ENCODE results near the gene RALB.
"Not testable (repeated sequence)": the region's sequence is repeated elsewhere in the genome, so short reads cannot be mapped to it uniquely, and the experiment has no call there.

The RALB gene

DNA sequence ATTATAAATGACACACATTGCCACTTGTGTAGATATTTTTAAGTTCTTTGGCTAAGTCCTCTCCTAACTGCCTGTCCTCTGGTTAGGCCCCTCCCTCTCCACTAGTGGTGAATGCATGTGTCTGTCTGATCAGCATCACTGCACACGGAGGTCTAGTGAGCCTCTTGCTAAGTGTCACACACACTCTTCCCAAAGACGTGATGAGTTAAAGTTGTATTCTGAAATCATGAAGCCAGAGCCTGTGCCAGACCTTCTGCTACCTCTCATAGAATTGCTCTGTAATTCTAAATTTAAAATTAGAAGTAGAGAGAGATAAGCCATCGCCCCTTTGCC lies 41.3 kb downstream of the RALB start:
- DNase-seq (ENCODE audit: low spot score), result no peak

DNA sequence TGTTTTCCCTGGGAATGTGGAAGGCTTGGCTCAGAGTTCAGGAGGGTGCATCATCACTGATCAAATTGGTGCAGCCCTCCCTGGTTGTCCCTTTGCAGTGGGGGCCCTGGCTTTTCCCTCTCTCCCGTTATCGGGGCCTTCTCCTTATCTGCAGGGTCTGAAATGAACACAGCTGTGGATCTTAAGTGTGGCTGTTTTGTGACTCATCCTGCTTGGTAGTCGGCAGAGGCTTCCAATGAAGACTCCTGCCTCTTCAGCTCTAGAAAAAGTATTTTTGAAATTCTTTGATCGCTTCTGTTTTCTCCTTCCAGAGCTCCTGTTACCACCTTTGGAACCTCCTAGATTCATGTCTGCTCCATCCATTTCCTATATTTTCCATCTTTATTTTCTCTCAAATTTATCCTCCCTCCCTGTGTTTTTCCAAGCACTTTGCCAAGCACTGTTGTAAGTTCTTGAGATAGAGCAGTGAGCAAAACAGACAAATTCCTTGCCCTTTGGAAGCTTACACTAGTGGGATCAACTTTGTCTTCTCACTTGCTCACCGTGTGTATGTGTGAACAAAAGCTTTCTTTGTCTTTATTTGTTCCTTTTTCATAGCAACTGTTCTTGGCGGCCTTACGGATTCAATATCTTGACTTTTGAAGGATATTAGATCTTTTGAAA lies 45.7 kb downstream of the RALB start:
- no peak for DNase-seq (ENCODE audit: low spot score)

DNA sequence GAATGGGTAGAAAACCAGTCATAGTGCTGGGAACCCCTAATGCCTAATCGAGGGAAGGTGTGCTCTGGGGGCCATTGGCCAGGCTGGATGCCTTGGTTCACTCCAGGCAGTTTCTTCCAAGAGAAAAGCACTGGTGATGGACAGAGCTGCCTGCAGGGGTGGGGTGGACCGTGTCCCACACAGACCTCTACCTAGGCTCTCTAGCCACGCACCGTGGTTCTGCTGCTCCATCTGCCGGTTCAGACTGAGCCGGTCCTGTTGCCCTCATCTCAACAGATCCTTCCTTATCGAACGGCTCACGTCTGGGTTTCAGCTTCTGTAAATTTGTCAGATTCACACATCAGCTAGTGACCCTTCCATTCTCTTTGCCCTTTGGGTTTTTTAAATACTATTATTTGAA lies 46.4 kb downstream of the RALB start:
- no peak for DNase-seq (ENCODE audit: low spot score)

GRCh38 chr2:120299561-120299960 lies 46.9 kb downstream of the RALB start:
- no peak for DNase-seq (ENCODE audit: low spot score)

DNA sequence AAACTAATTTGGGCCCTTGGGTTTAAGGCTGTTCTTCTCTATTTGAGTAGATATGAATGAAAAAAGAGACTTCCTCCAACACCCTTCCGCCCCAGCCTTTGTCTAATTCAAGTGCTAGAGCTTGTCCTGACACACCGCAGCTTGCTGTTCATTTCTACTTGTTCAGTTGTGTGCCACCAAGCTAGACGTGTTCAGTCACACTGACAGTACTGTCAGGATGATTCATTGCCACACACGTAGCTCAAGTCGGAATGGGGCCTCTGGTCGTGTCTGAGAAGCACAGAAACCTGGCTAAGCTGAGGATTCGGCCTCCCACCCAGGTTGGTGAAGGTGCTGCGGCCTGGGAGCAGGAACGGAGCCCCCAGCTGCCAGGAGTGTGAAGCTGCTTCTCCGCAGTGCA lies 47.7 kb downstream of the RALB start:
- no peak for DNase-seq (ENCODE audit: low spot score)

DNA sequence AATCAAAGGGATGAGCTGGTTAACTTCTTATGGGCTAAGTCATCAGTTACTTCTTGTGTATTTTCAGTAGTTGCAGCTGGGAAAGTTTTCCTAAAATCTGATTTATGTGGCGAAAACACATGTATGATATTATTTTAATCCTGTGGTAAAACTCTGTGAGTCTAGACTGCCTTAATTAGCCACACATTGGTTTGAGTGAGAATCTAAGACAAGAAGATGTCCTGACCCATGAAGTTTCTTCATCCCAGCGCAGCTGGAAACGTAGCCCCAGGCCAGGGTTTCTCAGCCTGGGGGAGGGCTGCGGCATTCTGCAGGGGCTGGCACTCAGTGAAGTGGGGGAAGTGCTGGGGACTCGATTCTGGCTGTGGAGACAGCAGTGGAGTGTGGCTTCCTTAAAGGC lies 48.6 kb downstream of the RALB start:
- no peak for DNase-seq (ENCODE audit: low spot score)

DNA sequence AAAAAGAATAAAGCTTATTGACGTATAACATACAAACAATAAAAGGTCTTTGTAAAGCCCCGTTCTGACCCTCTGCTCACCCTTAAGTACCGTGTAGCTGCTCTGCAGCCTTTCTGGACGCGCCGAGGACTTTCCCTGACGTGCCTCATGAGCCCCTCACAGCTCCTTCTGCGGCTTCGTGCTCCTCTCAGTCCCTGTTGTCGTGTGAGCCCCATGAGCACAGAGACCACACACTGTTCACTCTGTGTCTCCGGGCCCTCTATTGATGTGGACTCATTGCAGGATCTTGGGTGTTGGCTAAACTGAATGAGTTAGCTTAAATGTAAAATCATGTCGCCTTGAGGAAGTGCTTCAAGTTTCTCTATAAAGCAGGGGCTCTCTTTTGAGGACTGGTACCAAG lies 49.6 kb downstream of the RALB start:
- no peak for DNase-seq (ENCODE audit: low spot score)

DNA sequence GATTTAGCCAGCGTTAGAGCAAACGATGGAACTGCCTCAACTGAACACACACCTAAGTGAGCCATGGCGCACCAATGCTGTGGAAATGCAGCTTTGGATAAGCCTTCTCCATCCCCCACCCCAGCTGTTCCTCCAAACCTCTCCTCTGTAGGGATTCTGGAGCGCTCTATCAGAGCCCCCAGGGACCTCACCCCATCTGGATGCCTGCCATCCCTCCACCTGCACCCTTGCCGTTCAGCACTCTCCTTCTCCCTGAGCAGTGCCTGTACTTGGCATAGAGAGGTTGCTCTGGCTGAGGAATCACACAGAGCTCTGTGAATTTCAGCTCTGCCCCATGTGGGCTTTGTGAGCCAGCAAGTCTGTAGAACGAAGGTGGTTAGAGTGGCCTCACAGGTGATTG lies 50.5 kb downstream of the RALB start:
- DNase-seq (ENCODE audit: low spot score), result no peak

DNA sequence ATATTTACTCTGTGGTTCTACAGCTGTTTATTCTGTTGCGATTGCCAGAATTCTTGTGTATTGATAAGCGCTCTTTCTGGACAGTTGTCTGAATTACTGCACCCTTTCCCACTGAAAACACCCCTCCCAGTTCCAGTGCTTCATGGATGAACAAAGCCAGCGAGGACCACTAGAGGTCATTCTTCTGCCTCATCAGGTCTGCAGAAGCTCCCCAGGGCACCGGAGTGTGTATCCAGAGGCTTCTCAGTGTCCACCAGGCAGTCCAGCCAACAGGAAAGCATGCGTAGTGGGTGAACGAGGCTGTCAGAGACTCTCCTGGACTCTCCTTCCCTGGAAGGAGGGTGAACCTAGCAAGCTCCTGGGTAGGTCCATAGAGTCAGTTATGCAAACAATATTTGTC lies 52.6 kb downstream of the RALB start:
- DNase-seq (ENCODE audit: low spot score), result no peak

DNA sequence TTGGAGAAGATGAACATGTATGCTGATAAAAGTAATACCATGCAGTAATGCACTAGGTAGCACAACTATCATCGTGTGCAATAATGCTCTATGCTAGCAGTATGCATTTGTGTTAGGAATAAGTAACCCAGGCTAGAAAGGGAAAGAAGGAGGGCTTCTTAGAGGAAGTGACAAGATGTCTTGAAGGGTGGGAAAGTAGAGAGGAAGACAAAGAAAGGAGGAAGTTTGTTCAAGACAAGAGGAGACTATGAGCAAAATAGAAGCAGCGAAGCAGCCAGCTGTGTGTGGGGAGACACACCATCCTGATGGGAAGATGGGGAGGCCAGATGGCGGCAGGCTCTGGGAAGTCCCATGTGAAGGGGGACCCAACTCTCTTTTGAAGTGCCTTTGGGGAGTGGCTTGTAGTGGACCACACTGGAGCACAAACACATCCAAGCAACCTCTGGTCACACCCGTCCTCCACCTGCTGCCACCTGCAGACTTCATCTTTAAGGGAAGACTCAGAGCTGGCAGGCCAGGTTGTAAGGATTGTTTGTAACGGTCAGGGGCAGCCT lies 53.4 kb downstream of the RALB start:
- DNase-seq (ENCODE audit: low spot score), result no peak

GRCh38 chr2:120307482-120307881 lies 54.8 kb downstream of the RALB start:
- DNase-seq (ENCODE audit: low spot score), result no peak

- no peak for DNase-seq (ENCODE audit: low spot score)
Measured at GRCh38 chr2:120308038-120308910, 55.6 kb downstream of the RALB start.

DNA sequence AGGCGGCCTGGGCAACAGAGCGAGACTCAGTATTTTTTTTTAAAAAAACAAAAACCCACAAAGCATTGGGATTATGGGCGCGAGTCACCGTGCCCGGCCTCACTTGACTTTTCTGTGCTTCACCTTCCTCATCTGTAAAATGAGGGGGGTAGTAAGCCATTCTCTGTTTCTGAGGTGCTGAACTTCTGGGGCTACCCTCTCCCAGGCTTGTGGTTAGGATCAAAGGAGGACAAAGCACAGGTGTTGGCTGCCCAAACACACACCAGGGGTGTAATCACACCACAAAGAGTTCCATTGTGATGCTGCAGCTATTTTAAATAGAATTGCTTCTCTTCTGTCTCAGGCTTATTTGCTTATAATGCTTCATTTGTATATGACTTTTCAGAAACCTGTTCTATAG lies 57.5 kb downstream of the RALB start:
- no peak for DNase-seq (ENCODE audit: low spot score)

GRCh38 chr2:120310841-120311240 lies 58.2 kb downstream of the RALB start:
- DNase-seq (ENCODE audit: low spot score), result not testable (repeated sequence)

DNA sequence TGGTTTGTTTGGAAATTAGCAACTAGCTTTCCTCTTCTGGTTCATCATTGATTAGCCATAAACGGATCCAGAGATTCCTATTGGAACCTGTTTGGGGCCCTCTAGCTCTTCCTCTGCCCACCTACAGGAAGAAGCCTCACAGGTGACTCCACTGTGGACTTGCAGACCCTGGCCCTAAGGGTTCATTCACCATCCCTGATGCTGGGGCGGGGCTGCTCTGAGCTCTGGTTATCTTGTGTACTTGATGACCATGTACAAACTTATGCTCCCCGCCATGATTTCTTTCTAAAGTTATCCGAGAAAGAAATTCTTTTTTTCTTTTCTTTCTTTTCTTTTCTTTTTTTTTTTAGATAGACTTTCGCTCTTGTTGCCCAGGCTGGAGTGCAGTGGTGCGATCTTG lies 59.4 kb downstream of the RALB start:
- DNase-seq (ENCODE audit: low spot score), result no peak

GRCh38 chr2:120312860-120313694 lies 60.4 kb downstream of the RALB start:
- peak; percentile 81 for DNase-seq (ENCODE audit: low spot score)

DNA sequence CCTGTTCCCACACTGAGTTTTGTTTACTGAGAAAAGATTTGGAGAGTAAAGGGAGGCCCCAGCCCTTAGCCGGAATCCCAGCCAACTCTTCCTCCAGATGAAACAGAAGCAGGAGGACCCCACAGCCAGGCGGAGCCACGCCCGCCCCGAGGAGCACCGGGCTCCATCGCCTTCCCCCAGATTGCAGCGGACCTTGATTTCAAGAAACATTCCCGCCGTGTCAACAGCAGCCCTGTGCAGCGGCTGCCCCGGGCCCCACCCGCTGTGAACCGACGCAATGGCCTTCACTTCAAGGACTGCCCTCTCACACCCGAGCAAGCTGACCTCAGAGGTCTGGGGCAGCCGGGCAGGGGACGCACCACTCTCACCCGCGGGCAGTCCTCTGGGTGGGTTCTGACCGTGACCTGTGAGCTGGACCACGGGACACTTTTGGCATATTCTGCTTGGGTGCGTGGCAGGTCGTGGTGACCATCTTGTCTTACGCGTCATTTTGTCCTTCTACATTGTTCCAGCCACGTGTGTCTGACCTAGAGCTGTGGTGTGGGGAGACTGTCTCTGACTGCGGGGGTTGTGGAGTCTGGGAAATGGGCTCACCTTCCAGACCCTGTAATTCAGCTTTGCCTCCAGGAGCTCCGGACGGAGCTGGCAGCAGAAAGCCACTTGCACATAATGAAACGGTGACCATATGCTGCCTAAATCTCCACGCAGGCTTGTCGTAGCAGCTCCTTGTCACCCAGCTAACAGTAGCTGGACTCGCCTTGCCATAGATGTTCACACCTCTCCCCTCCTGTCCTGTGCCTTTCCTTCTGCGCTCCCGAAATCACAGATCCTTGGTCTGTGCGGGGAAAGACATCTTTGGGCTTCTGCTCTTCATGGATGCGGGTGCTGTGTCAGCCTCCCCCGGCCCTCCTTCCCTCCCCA lies 61.3 kb downstream of the RALB start:
- no peak for DNase-seq (ENCODE audit: low spot score)

GRCh38 chr2:120314690-120315366 lies 62.2 kb downstream of the RALB start:
- DNase-seq (ENCODE audit: low spot score), result peak; percentile 3

- DNase-seq (ENCODE audit: low spot score), result no peak
Measured at GRCh38 chr2:120315367-120316033, 62.8 kb downstream of the RALB start.

DNA sequence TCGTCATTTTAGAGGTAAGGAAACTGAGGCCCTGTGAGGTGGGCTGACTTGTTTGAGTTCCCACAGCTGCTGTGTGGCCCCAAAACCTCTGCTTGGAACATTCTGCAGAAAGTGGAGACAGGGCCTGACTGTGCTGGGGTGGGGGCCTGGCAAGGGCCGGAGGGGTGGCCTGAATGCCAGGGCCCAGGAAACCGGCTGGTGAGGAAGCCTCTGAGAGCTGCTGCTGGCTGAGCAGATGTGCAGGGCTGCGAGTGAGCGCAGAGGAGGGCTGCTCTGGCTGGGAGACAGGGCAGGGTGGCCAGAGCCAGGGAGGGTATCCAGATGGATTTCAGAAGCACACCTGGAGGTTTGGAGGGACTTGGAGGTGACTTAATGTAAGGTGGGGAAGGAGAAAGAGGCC lies 63.4 kb downstream of the RALB start:
- no peak for DNase-seq (ENCODE audit: low spot score)

Measured in CD4-positive, alpha-beta T cell treated with Interleukin-2 at 100 ng/mL for 4 hours (primary cell).